Mesendoderm (in vitro differentiated cells): ENCODE measurements around the gene CATSPER1. TPM values are rescaled to one million over a fixed set of nuclear protein-coding genes. Genes with fewer than 3 reads are reported as not detected.
A peak's percentile ranks its signal among the peaks of the same experiment; 100 is the strongest.

ENCODE experiments used
- DNase-seq: peaks from one replicate; pipeline ENCODE4 v3.0.0; 2013
- H2AK5ac ChIP-seq: 2 replicates; pipeline ENCODE4 v1.6.1; 2013; ENCODE audit warnings: low read length, inconsistent platforms
- H2BK120ac ChIP-seq: 2 replicates; pipeline ENCODE4 v1.6.1; 2013; ENCODE audit warnings: low read depth, mild to moderate bottlenecking, low read length, moderate library complexity, mixed read lengths
- H2BK15ac ChIP-seq: replicated peaks from 2 replicates; pipeline ENCODE4 v1.6.1; 2013; ENCODE audit warnings: low read depth, mild to moderate bottlenecking, moderate library complexity
- H2BK5ac ChIP-seq: 2 replicates; pipeline ENCODE4 v1.6.1; 2013; ENCODE audit warnings: low read length, inconsistent platforms
- H3K18ac ChIP-seq: 2 replicates; pipeline ENCODE4 v1.6.1; 2013; ENCODE audit warnings: mild to moderate bottlenecking, low read length, mixed read lengths
- H3K23ac ChIP-seq: one replicate; pipeline ENCODE4 v1.6.1; 2013; ENCODE audit warnings: low read length
- H3K27ac ChIP-seq: 2 replicates; pipeline ENCODE4 v1.5.1; 2013; ENCODE audit warnings: low read depth, mild to moderate bottlenecking, inconsistent platforms, low read length, moderate library complexity
- H3K27me3 ChIP-seq: 2 replicates; pipeline ENCODE4 v1.6.1; 2013; ENCODE audit warnings: low read length, control low read depth, mild to moderate bottlenecking, inconsistent platforms; ENCODE audit not compliant: insufficient read depth, poor library complexity
- H3K36me3 ChIP-seq: 2 replicates; pipeline ENCODE4 v1.6.1; 2013; ENCODE audit warnings: low read length, inconsistent platforms; ENCODE audit not compliant: control insufficient read depth, insufficient read depth
- H3K4ac ChIP-seq: one replicate; pipeline ENCODE4 v1.6.1; 2013; ENCODE audit warnings: low read depth, mild to moderate bottlenecking, low read length, moderate library complexity
- H3K4me1 ChIP-seq: 2 replicates; pipeline ENCODE4 v1.6.1; 2013; ENCODE audit warnings: low read depth, low read length, inconsistent platforms; ENCODE audit not compliant: control insufficient read depth
- H3K4me2 ChIP-seq: 2 replicates; pipeline ENCODE4 v1.6.1; 2013; ENCODE audit warnings: low read length
- H3K4me3 ChIP-seq: 2 replicates; pipeline ENCODE4 v1.5.1; 2013; ENCODE audit warnings: mild to moderate bottlenecking, low read length
- H3K56ac ChIP-seq: one replicate; pipeline ENCODE4 v1.6.1; 2013; ENCODE audit warnings: low read length
- H3K79me1 ChIP-seq: 2 replicates; pipeline ENCODE4 v1.6.1; 2013; ENCODE audit warnings: low read length, inconsistent platforms
- H3K79me2 ChIP-seq: 2 replicates; pipeline ENCODE4 v1.6.1; 2013; ENCODE audit warnings: mild to moderate bottlenecking, low read length; ENCODE audit not compliant: control insufficient read depth, insufficient read depth
- H3K9ac ChIP-seq: 2 replicates; pipeline ENCODE4 v1.6.1; 2013; ENCODE audit warnings: low read length, inconsistent platforms
- H4K5ac ChIP-seq: one replicate; pipeline ENCODE4 v1.6.1; 2013; ENCODE audit warnings: low read length
- H4K8ac ChIP-seq: one replicate; pipeline ENCODE4 v1.6.1; 2013; ENCODE audit warnings: low read depth, mild to moderate bottlenecking, control low read depth, low read length, moderate library complexity
- WGBS: extraction: QIAGEN DNeasy Blood & Tissue Kit; methylation state at CpG from one replicate; pipeline ENCODE4 v1.1.7; 2013; ENCODE audit warnings: low lambda C conversion rate, missing lambda C conversion rate; ENCODE audit not compliant: insufficient coverage; ENCODE audit errors: extremely low coverage; 5-methylcytosine and 5-hydroxymethylcytosine counted together
- polyA plus RNA-seq, 2 experiments: library from polyadenylated mRNA; stranded (reverse); fragments of 200-250 nt; gene quantifications; one replicate each; pipeline ENCODE4 v1.2.3, GENCODE V29; 2013

Gene CATSPER1
- not detected for polyA plus RNA-seq (2013, experiment 1 of 2)
- polyA plus RNA-seq (2013, experiment 2 of 2) = not detected

DNA sequence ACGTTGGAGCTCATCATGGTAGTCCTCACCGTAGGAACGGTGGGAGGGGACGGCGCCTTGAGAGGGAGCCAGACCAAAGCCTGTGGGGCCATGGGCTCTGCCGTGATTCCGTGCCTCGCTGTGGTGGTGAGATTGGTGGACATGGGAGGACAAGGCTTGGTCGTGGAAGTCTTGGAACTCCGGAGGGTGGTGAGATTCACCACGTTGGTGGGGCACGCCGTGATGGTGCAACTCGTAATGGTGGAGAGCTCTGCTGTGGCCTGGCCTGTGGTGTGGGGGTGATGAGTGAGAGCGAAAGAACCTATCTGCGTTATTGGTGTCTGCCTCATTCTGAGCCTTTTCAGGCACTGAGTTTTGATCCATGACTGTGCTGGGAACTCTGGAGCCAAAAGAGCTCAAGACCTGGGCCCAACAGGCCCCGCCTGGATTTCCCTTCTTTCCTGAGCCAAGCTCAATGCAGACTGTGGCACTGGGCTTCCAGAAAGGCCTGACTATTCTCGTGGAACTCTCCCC, at the start of gene CATSPER1:
Gene CATSPER1 (minus strand): TSS at position 463 of the 513 bp plus-strand sequence. CDS start 100 bp downstream, at position 363.
- H3K4ac ChIP-seq = no peak within 1 kb of the TSS
- no peak within 1 kb of the TSS for H4K5ac ChIP-seq
- no peak within 1 kb of the TSS for H4K8ac ChIP-seq
- no peak within 1 kb of the TSS for H2BK5ac ChIP-seq
- no peaks in the 10 kb centered on the region for H3K79me1 ChIP-seq
- H3K4me3 ChIP-seq = no peak within 1 kb of the TSS
- no peak within 1 kb of the TSS for H3K56ac ChIP-seq
- H2BK120ac ChIP-seq = no peak within 1 kb of the TSS
- no peak within 1 kb of the TSS for H3K23ac ChIP-seq
- no peak within 1 kb of the TSS for H2BK15ac ChIP-seq
- H2AK5ac ChIP-seq = no peak within 1 kb of the TSS
- H3K27me3 ChIP-seq = no peaks in the 10 kb centered on the region
- WGBS = no CpG with 5 or more reads among the region's 18 CpGs
- no peaks in the 10 kb centered on the region for H3K36me3 ChIP-seq
- no peak within 1 kb of the TSS for H3K18ac ChIP-seq
- no peak within 1 kb of the TSS for H3K4me2 ChIP-seq
- H3K79me2 ChIP-seq = no peaks in the 10 kb centered on the region
- H3K9ac ChIP-seq = no peak within 1 kb of the TSS
- H3K27ac ChIP-seq = no peak within 1 kb of the TSS
- DNase-seq = no peak
- no peaks in the 10 kb centered on the region for H3K4me1 ChIP-seq

DNA sequence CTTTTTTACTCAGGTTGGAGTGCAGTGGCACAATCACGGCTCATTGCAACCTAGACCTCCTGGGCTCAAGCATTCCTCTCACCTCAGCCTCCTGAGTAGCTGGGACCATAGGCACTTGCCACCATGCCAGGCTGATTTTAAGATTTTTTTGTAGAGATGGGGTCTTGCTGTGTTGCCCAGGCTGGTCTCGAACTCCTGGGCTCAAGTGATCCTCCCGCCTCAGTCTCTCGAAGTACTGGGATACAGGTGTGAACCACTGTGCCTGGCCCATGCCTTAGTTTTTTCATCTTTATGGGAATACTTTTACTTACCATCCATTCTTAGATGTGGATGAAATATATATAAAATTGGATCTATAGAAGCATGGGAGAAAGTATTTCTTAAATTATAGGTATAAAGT, 49.0 kb upstream of the CATSPER1 start:
- H3K4me3 ChIP-seq = no peak overlapping the region
- H3K79me1 ChIP-seq = peaks cover 23% of the 10 kb centered on the region
- H2AK5ac ChIP-seq = no peak overlapping the region
- H3K4me2 ChIP-seq = no peak overlapping the region
- H3K56ac ChIP-seq = no peak overlapping the region
- H3K4ac ChIP-seq = no peak overlapping the region
- no peak for DNase-seq
- no peaks in the 10 kb centered on the region for H3K27me3 ChIP-seq
- H3K9ac ChIP-seq = no peak overlapping the region
- H3K36me3 ChIP-seq = no peaks in the 10 kb centered on the region
- peaks cover 22% of the 10 kb centered on the region for H3K79me2 ChIP-seq
- no CpG with 5 or more reads among the region's 4 CpGs for WGBS
- no peak overlapping the region for H2BK120ac ChIP-seq
- no peak overlapping the region for H4K8ac ChIP-seq
- H2BK5ac ChIP-seq = no peak overlapping the region
- no peak overlapping the region for H4K5ac ChIP-seq
- H3K4me1 ChIP-seq = peaks cover 5% of the 10 kb centered on the region
- no peak overlapping the region for H3K23ac ChIP-seq
- H2BK15ac ChIP-seq = no peak overlapping the region
- H3K18ac ChIP-seq = no peak overlapping the region
- H3K27ac ChIP-seq = no peak overlapping the region

DNA sequence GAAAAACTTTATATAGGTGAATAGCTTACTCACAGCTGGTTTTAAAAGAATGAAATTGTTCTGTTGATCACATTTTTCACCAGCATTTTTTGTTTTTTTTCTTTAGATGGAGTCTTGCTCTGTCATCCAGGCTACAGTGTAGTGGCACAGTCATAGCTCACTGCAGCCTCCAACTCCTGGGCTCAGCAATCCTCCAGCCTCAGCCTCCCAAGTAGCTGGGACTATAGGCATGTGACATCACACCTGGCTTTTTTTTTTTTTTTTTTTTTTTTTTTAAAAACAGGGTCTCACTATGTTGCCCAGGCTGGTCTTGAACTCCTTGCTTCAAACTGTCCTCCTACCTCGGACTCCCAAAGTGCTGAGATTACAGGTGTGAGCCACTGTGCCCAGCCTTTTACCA, 47.4 kb upstream of the CATSPER1 start:
- Histone ChIP-seq H3K27ac (no peak overlapping the region), H2BK120ac (no peak overlapping the region), H2AK5ac (no peak overlapping the region), H3K4ac (no peak overlapping the region), H3K23ac (no peak overlapping the region), H3K4me1 (peaks cover 6% of the 10 kb centered on the region), H4K5ac (no peak overlapping the region), H2BK15ac (no peak overlapping the region), H4K8ac (no peak overlapping the region), H3K4me3 (no peak overlapping the region), H3K36me3 (no peaks in the 10 kb centered on the region), H3K9ac (no peak overlapping the region), H3K79me2 (peaks cover 15% of the 10 kb centered on the region), H2BK5ac (no peak overlapping the region), H3K27me3 (no peaks in the 10 kb centered on the region), H3K4me2 (no peak overlapping the region), H3K79me1 (peaks cover 16% of the 10 kb centered on the region), H3K56ac (no peak overlapping the region), H3K18ac (no peak overlapping the region)
- WGBS = no CpG with 5 or more reads among the region's 1 CpG
- no peak for DNase-seq

DNA sequence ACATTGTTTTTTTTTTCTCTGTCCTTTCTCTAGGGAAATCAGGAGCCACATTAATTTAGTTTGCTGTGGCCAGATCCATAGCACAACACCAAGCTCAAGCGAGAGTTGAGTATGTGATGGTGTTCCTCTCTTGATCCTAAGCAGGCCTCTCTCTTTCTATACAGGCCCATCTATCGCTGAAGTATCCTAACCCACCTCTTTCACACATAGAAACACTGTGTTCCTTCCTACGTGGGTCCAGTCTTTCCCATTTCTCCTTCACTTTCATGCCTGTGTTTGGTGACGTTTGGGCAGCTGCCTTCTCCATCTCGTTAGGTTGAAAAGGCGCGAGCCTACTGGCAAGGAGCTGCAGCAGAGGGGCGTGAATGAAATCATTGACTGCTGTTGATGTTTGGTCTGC, 46.2 kb upstream of the CATSPER1 start:
- H2BK15ac ChIP-seq = no peak overlapping the region
- no peak overlapping the region for H3K4me3 ChIP-seq

DNA sequence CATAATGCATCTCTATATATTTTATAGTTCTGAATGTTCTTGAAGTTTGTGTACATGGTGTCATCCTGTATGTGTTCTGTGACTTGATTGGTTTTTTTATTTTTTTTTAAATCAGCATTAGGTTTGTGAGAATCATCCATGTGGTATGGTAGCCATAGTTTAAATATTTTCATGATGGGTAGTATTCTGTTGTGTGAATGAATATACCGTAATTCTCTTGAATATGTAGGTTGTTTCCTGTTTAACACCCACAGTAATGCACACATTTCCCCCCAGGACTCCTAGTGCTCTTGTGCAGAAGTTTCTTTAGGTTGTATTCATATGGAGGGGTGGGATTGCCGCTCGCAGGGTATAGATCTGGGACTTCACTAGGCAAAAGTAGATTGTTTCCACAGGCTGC, 45.8 kb upstream of the CATSPER1 start:
- H3K23ac ChIP-seq = no peak overlapping the region
- H3K79me2 ChIP-seq = peaks cover 15% of the 10 kb centered on the region
- H3K4ac ChIP-seq = no peak overlapping the region
- no peak overlapping the region for H2BK15ac ChIP-seq
- H2AK5ac ChIP-seq = no peak overlapping the region
- no peak overlapping the region for H3K56ac ChIP-seq
- H3K36me3 ChIP-seq = peaks cover 5% of the 10 kb centered on the region
- peaks cover 16% of the 10 kb centered on the region for H3K79me1 ChIP-seq
- H2BK5ac ChIP-seq = no peak overlapping the region
- H3K4me1 ChIP-seq = peaks cover 6% of the 10 kb centered on the region
- no peak overlapping the region for H4K8ac ChIP-seq
- H3K27me3 ChIP-seq = no peaks in the 10 kb centered on the region
- no peak overlapping the region for H4K5ac ChIP-seq
- H3K4me2 ChIP-seq = no peak overlapping the region
- no peak overlapping the region for H2BK120ac ChIP-seq
- H3K9ac ChIP-seq = no peak overlapping the region
- H3K18ac ChIP-seq = no peak overlapping the region
- no peak for DNase-seq
- no CpG with 5 or more reads among the region's 3 CpGs for WGBS
- H3K27ac ChIP-seq = no peak overlapping the region
- no peak overlapping the region for H3K4me3 ChIP-seq

More for the DNA sequence above, 46.2 kb upstream of the CATSPER1 start:
- H4K5ac ChIP-seq = no peak overlapping the region
- no peak overlapping the region for H3K23ac ChIP-seq
- peaks cover 6% of the 10 kb centered on the region for H3K4me1 ChIP-seq
- H3K79me2 ChIP-seq = peaks cover 15% of the 10 kb centered on the region
- no peak overlapping the region for H3K4ac ChIP-seq
- no peak overlapping the region for H3K56ac ChIP-seq
- DNase-seq = no peak
- no peak overlapping the region for H2AK5ac ChIP-seq
- peak overlapping the region; percentile 4 for H3K9ac ChIP-seq
- peaks cover 3% of the 10 kb centered on the region for H3K36me3 ChIP-seq
- H3K79me1 ChIP-seq = peaks cover 16% of the 10 kb centered on the region
- no peak overlapping the region for H2BK120ac ChIP-seq
- no CpG with 5 or more reads among the region's 8 CpGs for WGBS
- no peaks in the 10 kb centered on the region for H3K27me3 ChIP-seq
- H2BK5ac ChIP-seq = no peak overlapping the region
- H3K4me2 ChIP-seq = no peak overlapping the region
- H4K8ac ChIP-seq = no peak overlapping the region
- H3K18ac ChIP-seq = no peak overlapping the region
- H3K27ac ChIP-seq = no peak overlapping the region

DNA sequence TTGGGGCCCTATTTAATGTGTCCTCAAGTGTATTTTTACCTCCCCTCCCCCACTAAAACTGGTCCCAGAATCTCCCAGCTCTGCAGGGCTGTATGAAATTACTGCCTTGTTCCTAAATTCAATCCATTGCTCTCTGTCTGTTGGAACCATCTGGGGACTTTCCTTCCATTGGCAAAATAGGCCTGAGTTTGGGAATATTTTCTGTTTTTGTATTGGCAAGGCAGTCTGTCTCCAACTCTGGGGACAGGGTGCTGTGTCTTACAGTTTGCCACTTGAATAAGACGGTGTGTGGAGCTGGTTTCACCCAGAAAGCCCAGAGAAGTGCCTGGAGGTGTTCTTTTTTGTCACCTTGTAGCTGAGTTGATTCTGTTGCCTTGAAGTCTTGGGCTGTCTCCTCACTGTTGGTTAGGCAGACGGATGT, 45.1 kb upstream of the CATSPER1 start:
- Histone ChIP-seq H4K5ac (no peak overlapping the region), H3K4me2 (peak overlapping the region; percentile 47), H4K8ac (no peak overlapping the region), H3K9ac (peak overlapping the region; percentile 87), H3K56ac (peak overlapping the region; percentile 94), H3K23ac (no peak overlapping the region), H3K4me1 (peaks cover 6% of the 10 kb centered on the region), H2BK15ac (no peak overlapping the region), H2AK5ac (no peak overlapping the region), H2BK5ac (no peak overlapping the region), H3K4ac (no peak overlapping the region), H3K36me3 (peaks cover 5% of the 10 kb centered on the region), H3K18ac (peak overlapping the region; percentile 16), H3K4me3 (peak overlapping the region; percentile 56), H3K27ac (no peak overlapping the region), H2BK120ac (no peak overlapping the region), H3K27me3 (no peaks in the 10 kb centered on the region), H3K79me1 (peaks cover 11% of the 10 kb centered on the region), H3K79me2 (peaks cover 12% of the 10 kb centered on the region)
- DNase-seq = no peak
- WGBS = no CpG with 5 or more reads among the region's 2 CpGs
